ENCODE results near the gene SWI5.
A peak's percentile ranks its signal among the peaks of the same experiment; 100 is the strongest.
"Not testable (repeated sequence)": the region's sequence is repeated elsewhere in the genome, so short reads cannot be mapped to it uniquely, and the experiment has no call there.

Gene SWI5

DNA sequence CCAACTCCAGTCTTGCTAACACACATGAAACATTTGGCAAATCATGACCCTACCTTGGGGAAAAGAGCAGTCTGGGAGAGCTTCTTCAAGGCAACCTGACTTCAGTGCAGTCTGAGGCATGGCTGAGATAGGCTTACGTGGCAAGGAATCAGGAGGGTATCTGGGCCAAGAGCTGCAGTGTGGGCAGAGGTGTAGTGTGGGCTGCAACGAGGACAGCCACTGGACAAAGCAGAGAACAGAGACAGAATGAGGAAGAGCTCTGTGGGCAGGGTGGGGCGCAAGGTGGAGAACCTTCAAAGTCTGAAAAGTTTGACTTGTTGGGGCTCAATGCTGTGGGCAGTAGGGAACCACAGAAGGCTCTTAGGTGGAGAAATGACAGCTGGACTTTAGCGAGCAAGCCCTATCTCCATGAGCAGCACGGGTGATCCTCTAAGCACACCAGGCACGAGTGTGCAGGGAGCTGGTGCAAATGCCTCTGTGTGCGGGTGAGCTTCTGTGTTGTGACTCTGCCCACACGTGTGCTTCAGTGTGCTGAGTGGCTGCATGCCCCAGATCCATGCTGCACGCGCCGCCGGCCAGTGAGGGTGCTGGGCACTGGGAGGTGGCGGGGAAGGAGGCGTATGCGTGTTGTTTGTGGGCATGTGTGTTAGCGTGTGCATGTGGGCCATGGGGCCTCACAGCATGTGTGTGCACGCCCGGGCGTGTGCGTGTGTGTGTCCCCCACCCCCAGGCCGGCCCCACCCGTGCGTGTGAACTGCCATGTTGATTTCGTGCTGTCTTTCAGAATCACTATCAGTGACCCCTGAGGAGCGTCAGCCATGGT is 23.5 kb upstream of the SWI5 start:
- DNase-seq = no peak

DNA sequence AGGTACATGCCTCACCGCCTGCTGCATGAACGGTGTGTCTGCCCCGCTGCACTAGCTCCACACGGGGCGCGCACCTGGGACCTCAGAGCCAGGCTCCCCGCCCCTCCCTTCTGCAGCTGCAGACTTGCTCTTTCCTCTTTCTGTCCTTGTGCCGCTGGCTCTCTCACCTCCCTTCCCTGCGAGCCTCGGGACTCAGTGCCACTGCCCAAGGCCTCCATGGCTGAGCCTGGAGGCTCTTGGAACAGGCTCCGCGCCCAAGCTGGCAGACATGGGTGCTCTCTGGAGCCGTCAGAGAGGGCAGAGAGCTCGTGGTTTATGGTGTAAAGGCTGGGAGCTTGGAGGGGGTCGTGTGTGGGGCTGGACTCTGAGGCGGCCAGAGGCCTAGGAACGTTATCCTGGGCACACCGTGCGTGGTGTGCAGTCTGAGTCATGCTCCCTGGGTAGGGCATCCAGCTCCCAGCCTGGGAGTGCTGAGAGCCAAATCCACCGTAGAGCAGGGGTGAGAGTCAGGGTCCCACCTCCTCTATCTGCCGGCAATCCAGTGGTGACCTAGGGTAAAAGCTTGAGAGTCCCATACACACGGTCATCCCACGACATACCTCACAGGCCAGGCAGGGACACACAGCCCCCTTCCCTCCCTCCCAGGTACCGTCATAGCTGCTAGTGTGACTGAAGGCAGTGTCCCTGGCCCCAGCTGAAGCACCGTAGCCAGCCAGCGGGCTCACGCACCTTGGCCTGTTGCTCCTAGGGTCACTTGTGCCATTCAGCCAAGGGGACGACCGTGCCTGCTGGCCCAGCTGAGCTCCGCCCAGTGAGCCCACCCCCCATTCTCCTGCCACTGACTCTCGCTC is 22.7 kb upstream of the SWI5 start:
- DNase-seq = no peak

DNA sequence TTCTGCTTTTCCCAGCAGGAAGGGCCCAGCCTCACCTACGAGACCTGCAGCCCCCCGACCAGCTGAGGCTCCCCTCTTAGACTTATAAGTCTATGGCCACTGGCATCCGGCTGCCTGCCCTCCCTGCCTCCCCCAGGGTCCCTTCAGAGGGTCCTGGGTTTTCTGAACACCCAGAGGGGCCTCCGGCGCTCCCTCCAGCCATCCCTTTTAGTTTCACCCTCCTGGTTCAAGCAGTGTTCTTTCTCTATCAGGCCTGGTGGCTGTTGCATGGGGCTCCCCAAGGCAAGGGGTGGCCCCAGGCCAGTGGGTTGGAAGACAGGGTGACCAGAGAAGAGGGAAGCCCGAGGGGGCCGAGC is 22.1 kb upstream of the SWI5 start:
- no peak for DNase-seq

DNA sequence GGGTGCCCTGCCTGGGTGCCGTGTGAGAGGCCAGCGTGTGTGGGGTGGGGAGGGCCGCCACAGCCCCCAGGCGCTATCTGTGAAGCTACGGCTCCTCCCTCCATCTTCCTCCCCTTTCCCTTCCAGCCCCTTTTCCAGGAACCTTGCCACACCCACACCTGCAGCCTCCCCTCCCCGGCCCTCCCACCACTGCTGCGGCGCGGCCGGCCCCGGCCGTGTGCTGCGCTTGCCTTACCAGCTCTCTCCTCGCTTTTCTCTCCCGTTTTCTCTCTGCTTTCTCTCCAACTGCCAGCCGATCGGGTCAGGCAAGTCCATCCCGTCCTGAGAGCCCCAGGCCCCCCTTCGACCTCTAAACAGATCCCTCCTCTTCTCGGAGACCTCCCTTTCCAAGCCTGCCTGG is 21.7 kb upstream of the SWI5 start:
- DNase-seq = no peak

DNA sequence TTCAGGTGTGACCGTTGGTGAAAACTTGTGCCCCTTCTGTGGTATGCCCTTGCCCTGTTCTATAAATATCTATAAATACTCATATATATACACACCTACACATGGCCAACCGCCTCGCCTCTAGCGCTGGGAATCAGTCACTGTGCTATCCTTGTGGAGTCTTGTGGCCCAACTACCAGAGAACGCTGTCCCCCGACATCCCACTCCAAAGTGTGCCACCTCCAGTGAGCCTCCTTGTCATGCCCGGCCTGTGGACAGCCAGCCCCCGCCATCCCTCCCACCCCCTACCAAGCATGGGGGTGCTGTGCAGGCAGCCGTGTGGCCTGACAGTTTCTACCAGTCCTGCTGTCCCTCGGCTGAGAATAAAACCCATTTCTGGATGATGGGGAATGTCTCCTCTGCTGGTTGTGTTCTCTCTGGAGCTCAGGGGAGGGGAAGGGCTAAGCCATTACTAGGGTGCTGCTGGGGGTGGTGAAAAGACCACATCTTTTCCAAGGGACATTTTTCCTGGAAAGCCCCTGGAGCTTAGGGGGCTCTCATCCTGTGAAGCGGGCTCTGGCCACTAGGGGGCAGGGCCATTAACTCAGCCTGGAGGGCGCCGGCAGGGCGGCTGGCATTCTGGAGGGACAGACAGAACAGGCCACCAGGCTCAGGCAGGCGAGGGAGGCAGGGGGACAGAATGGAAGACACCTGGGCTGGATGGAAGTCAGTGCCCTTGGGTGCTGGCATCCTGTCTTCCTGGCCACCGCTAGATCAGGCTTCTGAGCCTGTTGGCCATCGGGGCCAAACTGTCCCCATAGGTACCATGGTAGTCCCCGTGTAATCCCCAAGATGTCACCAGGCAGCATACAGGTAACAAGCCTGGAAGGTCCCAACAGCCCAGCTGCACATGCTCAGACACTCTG is 21.0 kb upstream of the SWI5 start:
- DNase-seq = peak; percentile 21

DNA sequence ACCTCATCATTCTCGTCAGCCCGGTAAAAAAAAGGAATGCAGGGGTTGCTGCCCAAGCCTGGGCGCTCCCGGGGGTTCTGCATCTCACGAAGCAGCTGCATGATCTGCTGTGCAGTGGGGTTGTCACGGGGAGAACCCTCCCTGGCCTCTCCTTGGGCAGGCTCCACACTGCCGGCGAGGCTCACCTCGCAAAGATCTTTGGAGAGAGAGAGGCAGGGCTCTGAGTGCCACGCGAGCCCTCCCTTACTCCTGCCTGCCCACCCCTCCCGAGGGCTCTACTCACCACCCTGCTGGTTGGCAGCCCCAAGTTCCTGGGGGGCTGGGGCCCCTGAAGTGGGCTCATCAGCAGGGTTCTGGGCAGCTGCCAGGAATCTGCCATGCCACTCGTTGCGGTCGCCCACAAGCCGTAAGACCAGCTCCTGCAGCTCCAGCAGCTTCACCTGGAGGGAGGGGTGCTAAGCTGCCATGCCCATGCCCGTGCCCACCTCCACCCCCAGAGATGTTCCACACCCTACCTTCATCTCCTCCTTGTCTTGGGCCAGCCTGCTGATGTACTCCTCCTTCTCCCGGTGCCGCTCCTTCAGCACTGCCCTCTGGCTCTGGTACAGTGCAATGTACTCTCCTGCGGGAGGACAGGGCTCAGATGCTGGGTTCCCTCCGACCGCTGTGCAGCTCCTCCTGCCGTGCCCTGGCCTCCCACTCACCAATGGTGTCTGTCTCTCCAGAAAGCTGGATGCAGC is 18.8 kb upstream of the SWI5 start:
- DNase-seq = no peak

DNA sequence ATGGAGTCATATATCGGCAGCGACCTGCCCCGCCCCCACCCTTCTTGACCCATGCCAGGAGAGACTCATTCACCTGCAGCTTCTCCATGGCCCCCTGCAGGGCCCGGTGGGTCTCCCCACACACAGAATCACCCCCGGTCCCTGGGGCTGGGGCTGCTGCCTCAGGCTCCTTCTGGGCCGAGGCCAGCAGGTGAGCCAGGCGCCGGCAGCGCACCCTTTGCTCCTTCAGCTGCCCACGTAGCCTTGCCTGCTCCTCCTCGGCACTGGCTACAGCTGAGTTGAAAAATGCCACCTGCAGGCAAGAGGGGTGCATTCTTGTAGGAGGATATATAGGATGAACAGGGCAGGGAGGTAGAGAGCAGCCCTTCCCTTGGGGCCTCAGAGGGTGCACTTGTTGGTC is 18.2 kb upstream of the SWI5 start:
- no peak for DNase-seq

DNA sequence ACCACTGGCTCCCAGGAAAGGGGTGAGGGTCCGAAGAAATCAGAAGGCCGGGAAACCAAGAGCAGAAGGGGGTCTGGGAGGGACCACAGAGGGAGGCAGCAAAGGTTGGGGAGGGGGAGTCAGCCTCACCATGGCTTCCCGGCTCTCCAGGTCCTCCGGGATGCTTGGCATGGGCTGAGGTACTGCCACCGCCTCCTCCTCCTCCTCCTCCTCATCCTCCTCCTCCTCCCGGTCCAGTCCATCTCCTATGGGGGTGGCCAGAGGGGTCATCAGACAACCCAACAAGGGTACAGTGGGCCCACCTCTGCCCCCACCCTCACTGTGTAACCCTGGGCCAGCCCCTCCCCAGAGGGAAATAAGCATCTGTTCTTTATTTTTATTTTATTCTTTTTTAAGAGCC is 17.8 kb upstream of the SWI5 start:
- DNase-seq = no peak

DNA sequence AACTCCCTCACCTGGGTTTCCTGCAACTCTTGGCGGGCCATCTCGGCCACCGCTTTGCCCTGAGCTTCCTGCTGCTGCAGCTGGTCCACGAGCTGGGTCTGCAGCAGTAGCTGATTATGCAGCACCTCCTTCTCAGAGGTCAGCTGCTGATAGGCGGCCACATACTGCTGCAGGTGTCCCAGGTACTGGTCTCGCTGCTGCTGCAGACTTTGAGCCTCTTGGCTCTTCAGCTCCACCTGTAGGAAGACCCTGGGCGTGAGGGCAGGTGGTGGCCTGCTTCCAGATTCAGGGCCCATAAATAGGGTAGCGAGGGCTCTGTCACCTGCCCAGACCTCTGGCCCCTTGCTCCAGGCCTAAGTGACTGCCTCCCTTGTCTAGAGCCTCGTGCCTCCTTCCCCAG is 16.9 kb upstream of the SWI5 start:
- DNase-seq = no peak

DNA sequence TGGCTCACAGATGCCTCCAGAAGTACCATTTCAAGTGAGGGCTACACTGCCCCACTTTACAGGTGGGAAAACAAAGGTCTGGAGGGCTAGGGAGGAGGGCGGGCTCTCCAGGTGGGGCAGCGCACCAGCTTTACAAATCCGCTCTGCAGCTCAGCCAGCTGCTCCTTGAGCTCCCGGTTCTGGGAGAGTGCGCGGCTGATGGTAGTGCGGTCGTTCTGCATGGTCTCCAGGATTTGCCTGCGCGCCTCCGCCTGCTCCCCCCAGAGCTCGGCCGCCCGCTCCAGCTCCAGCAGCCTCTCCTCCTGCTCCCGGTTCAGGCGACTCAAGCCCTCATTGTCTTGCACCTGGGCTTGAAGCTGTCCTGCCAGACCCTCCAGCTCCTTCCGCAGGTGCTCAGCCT is 15.7 kb upstream of the SWI5 start:
- DNase-seq = no peak

DNA sequence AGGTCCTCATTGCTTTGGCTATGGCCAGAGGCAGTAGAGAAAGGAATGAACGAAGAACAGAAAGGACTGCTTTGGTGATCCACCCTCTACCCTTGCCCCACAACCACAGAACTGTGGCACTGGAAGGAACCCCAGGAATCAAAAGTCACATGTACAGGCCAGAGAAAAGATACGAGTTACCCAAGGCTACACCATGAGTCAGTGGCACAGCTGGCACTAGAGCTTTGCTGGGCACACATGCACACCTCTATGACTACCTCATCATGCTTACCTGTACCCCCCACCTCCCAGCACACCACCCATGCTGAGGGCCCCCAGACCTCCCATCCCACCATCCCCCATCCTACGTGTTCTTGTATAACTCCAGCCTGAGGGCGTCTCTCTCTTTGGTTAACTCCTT is 13.4 kb upstream of the SWI5 start:
- no peak for DNase-seq

DNA sequence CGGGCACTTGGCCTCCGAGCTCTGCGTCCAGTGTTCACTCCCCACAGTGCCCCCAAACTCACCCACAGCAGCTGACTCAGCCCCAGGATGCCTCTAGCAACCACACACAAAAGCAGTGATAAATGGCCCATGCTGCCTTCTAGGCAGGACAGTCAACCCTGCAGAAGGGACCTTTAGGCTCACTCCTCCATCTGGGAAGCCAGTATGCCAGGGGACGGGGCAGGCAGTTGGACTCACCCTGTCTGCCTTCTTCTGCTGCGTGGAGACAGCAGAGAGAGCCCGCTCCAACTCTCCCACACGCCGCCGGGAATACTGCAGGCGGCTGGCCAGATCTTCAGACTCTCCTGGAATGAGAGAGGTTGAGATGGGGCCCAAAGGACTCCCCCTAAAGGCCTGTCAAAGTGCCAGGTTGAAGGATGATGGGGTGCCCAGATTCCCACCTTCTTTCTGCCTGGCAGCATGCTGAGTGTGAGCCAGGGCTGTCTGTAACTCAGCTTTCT is 10.7 kb upstream of the SWI5 start:
- no peak for DNase-seq

DNA sequence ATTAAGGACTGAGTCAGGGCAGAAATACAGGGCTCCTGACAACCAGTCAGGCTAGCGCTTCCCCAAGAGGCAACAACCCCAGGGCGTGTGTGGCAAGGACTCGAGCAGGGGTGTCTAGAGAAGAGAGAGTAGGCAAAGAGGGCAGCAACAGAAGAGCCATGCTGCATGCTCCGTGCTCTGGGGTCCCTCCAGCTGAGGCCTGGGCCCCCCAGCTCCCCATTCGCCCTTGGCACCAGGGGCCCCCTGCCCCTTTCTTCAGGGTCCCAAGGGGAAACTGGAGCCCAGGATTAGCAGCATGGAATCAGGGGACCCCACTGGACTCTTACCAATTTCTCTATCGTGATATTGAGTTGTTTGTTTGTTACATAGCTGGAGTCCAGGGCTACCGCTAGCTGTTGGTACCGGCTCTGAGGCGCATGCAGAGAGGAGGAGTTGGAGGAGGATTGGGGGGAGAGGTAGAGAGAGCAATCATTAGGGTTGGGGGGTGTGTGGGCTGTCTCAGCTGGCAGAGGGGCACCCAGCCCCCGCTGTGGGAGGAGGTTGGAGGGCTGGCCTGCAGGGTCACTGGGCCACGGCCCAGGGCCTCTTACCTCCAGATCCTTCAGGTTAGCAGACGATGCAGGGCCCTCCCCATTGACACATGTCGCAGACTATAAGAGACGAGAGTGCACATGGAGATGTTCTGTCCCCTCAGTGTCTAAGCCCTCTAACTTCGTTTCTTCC is 9.0 kb upstream of the SWI5 start:
- DNase-seq = no peak

DNA sequence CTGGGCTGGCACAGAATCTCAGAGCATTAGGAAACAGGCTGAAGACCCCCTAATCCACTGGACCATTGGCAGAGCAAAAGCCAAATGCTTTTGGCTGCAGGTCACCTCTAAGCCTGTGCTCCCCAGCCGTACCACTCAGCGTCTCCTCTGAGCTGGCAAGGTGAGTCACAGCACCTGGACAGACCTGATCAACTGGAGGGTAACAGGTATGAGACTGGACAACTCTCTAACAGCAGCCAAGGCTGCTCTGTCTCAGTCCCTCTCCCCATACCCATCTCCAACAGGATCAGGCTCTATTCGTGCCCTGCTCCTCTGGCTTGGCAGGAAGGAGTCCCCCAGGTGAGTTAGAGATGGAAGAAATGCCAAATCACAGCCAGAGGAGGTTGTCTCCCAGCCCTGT is 5.0 kb upstream of the SWI5 start:
- DNase-seq = no peak

DNA sequence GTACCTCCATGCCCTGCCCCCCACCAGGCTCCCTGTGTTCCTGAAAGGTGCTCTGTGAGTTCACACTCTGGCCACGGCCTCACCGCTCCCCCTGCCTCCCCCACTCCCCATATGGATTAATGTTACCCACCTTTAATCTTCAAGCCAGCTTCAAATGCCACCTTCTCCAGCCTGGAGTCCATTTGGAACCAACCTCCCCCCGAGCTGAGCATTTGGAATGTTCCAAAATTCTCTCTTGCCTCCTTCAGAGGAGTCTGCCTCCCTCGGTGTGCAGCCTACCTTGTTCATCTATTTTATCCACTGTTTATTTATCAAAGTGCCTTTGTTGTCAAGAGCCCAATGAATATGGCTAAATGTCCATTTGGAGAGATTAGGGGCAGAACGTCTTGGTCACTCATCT is 4.6 kb upstream of the SWI5 start:
- DNase-seq = no peak

DNA sequence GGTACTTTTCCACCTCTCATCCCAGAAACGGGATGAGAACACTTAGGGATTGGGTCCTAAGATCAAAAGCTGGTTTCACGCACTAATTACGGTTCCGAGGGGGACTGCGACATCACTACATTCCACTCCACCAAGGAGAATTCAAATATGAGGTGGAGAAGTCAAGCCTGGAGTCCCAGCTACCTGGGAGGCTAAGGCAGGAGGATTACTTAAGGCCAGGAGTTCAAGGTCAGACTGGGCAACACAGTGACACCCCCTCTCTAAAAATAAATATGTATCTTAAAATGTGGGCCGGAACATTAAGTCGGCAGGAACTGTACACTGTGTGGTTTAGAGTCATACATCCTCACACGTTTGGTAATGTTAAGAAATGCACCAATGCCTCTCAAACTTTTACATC is 1.8 kb upstream of the SWI5 start:
- no peak for DNase-seq

DNA sequence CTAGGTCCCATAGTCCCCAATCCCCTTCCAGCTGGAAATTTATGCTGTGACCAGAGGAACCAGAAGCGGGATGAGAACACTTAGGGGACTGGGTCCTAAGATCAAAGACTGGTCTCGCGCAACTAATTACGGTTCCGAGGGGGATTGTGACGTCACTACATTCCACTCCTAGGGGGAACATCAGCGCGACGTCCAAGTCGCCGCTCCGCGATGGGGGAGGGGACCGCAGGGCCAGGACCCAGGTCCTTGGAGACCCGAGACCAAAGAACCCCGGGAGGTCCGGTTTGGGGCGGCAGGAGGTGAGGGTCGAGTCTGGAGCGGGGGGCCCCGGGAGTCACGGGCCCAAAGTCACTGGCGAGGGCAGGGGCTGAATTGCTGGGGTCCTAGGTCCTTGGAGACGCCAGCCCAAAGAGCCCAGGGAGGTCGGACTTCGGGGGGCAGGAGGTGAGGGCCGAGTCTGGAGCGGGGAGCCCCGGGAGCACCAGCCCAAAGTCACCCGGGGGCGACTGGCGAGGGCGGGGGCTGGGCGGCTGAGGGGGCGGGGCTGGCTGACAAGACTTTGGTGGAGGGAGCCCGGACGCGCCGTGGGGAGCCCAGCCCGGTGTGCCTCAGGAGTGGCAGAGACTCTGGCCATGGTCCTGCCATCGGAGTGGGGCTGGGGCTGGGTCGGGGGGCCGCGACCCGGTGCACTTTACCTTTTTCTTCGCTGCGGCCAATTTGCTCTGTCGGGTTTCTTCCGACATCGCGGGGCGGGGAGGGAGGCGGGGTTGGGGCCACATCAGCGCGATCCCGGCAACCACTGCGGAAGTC is 673 bp upstream of the SWI5 start, which contains the start of gene GOLGA2:
Gene GOLGA2, minus strand, starts transcription at position 810 of the 810 bp plus-strand sequence. Its CDS starts 31 bp downstream, at position 779.
- DNase-seq = no peak

DNA sequence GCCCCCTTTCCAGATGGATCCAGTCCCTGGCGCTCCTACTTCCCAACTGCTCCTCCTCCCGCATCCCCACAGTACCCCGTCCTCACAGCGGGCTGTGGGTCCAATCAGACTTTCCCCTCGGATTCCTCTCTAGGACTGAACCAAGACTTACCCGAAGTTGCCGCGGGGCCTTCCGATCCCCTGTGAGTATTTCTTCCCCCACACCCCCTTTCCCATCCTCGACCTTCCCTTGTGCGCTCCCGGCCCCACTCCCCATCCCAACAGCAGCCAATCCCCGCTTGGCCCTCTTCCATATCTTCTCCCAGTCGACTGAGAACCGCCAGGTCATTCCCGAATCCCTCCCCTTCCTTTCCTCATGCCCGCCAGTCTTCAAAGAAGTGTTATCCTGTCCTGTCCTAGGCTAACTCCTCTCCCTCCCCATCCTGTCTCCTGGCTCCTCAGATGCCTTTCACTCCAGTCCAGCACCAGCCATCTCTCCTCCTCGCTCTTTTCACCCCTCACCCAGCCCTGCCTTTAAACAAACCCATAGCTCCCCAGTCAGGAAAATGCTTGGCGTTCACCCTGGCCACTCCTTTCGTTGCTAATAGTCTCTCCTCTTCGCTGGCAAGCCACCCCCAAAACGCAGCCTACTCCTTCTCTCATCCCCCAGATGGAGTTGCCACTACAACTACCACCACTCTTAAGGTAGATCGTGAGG is 646 bp downstream of the SWI5 start:
- no peak for DNase-seq

DNA sequence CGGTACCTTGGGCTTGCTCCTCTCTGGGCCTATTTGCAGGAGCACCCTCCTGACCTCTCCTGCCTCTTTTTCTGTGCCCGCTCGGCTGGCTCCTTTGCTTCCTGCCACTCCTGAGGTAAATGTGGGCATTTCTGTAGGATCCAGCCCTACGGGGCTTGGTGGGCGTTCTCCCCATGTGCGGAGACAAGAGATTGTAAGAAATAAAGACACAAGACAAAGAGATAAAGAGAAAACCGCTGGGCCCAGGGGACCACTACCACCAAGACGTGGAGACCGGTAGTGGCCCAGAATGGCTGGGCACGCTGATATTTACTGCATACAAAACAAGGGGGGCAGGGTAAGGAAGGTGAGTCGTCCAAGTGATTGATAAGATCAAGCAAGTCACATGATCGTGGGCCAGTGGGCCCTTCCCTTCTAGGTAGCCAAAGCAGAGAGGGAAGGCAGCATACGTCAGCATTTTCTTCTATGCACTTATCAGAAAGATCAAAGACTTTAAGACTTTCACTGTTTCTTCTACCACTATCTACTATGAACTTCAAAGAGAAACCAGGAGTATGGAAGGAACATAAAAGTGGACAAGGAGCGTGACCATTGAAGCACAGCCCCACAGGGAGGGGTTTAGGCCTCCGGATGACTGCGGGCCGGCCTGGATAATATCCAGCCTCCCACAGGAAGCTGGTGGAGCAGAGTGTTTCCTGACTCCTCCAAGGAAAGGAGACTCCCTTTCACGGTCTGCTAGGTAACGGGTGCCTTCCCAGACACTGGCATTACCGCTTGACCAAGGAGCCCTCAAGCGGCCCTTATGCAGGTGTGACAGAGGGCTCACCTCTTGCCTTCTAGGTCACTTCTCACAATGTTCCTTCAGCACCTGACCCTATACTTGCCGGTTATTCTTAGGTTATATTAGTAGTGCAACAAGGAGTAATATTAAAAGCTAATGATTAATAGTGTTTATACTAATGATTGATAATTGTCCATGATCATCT is 3.3 kb downstream of the SWI5 start:
- DNase-seq = not testable (repeated sequence)
